HEK293T (cell line): ENCODE measurements around the gene OMG.
"Not testable (repeated sequence)": the region's sequence is repeated elsewhere in the genome, so short reads cannot be mapped to it uniquely, and the experiment has no call there.

Source experiments
- CTCF ChIA-PET: fragments of 350-600 bp; formaldehyde crosslinking; extraction: SDS; loops from one replicate; lab custom pipeline; 2021; ENCODE audit warnings: antibody characterized with exemption, inconsistent platforms; lab: Yijun Ruan, JAX
- POLR2A ChIA-PET: fragments of 350-600 bp; formaldehyde crosslinking; extraction: SDS; loops from one replicate; lab custom pipeline; 2020; ENCODE audit warnings: antibody characterized with exemption, inconsistent platforms; lab: Yijun Ruan, JAX
- DNase-seq: peaks from one replicate; pipeline ENCODE4 v3.0.0; 2012; ENCODE audit warnings: mixed read lengths; ENCODE audit errors: extremely low spot score
- ARNT ChIP-seq: fragments of 450-650 bp; IDR thresholded peaks from 2 replicates; pipeline ENCODE4 v1.6.1; 2017; ENCODE audit warnings: mild to moderate bottlenecking
- BHLHE40 ChIP-seq: fragments of 450-650 bp; IDR thresholded peaks from 2 replicates; pipeline ENCODE4 v1.6.1; 2016; ENCODE audit warnings: mild to moderate bottlenecking, moderate library complexity, borderline replicate concordance
- CTBP1 ChIP-seq: fragments of 450-650 bp; IDR thresholded peaks from 2 replicates; pipeline ENCODE4 v1.6.1; 2016; ENCODE audit warnings: borderline replicate concordance
- ELF4 ChIP-seq: fragments of 450-650 bp; IDR thresholded peaks from 2 replicates; pipeline ENCODE4 v1.6.1; 2017; ENCODE audit warnings: antibody characterized with exemption
- FOXA1 ChIP-seq: fragments of 450-650 bp; IDR thresholded peaks from 2 replicates; pipeline ENCODE4 v1.6.1; 2016; ENCODE audit warnings: mild to moderate bottlenecking
- FOXK2 ChIP-seq: fragments of 450-650 bp; IDR thresholded peaks from 2 replicates; pipeline ENCODE4 v1.6.1; 2016; ENCODE audit warnings: mild to moderate bottlenecking
- FOXM1 ChIP-seq: fragments of 450-650 bp; IDR thresholded peaks from 2 replicates; pipeline ENCODE4 v1.6.1; 2017; ENCODE audit warnings: mild to moderate bottlenecking, borderline replicate concordance
- HDGF ChIP-seq: fragments of 450-650 bp; IDR thresholded peaks from 2 replicates; pipeline ENCODE4 v1.6.1; 2017; ENCODE audit warnings: antibody characterized with exemption, borderline replicate concordance
- L3MBTL2 ChIP-seq: fragments of 450-650 bp; conservative IDR thresholded peaks from 2 replicates; pipeline ENCODE4 v1.6.1; 2016; ENCODE audit warnings: mild to moderate bottlenecking
- LEF1 ChIP-seq: fragments of 450-650 bp; IDR thresholded peaks from 2 replicates; pipeline ENCODE4 v1.6.1; 2017; ENCODE audit warnings: mild to moderate bottlenecking, borderline replicate concordance
- NFRKB ChIP-seq: fragments of 450-650 bp; IDR thresholded peaks from 2 replicates; pipeline ENCODE4 v1.6.1; 2016; ENCODE audit warnings: mild to moderate bottlenecking, moderate library complexity
- SP1 ChIP-seq: fragments of 450-650 bp; IDR thresholded peaks from 2 replicates; pipeline ENCODE4 v1.6.1; 2017
- SUZ12 ChIP-seq: fragments of 450-650 bp; IDR thresholded peaks from 2 replicates; pipeline ENCODE4 v1.6.1; 2016; ENCODE audit warnings: mild to moderate bottlenecking
- TARDBP ChIP-seq: fragments of 450-650 bp; IDR thresholded peaks from 2 replicates; pipeline ENCODE4 v1.6.1; 2016
- ZNF384 ChIP-seq: fragments of 450-650 bp; IDR thresholded peaks from 2 replicates; pipeline ENCODE4 v1.6.1; 2016
- TF ChIP-seq, protein P1 (sequence below): fragments of 450-650 bp; IDR thresholded peaks from 2 replicates; pipeline ENCODE4 v1.6.1; 2016

The OMG gene

DNA sequence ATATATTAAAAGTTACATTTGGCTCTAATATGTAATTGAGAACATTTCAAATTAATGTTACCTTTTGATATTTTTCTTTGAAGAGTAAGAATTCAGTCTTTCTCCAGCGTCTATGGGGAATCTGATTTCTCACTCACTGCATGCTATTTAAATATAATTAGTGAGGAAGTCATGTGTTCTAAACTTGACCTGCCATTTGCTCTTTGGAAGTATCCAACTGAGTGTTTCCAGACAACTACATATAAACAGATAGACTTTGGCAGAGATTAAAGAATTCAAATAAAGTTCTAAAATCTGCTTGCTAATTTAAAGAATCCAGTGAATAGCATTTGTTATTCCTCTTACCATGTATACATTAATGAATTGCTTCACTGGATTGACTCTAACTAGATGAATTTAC lies 23.5 kb downstream of the OMG start:
- CTCF ChIA-PET: no interaction called here
- no peak for TF ChIP-seq FOXA1
- TF ChIP-seq ELF4: no peak
- TF ChIP-seq HDGF: no peak
- no peak for TF ChIP-seq L3MBTL2
- TF ChIP-seq SUZ12: no peak
- POLR2A ChIA-PET: no interaction called here
- DNase-seq: no peak

DNA sequence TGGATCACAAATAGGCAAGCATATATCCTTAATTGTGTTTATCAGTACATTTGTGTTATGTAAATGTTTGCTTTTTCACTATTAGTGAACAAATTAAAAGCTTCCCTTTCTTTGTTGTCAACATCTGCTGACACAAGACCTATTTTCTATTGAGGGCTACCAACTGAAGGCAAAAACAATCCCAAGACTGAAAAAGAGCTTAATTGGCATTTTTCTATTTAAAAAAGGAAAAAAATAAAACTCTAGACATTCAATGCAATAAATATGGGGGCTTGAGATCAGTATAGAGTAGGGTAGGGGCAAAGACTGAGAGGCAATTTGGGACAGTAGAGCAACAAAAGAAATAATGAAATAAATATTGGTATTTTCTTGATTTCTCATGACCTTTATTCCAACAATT lies 24.2 kb downstream of the OMG start:
- ChIA-PET POLR2A (no interaction called here), CTCF (no interaction called here)
- no peak for DNase-seq
- TF ChIP-seq ELF4 (no peak), FOXM1 (no peak), HDGF (no peak), BHLHE40 (no peak), ARNT (no peak), FOXK2 (no peak), FOXA1 (no peak), CTBP1 (no peak), SUZ12 (no peak), NFRKB (no peak), L3MBTL2 (no peak)

DNA sequence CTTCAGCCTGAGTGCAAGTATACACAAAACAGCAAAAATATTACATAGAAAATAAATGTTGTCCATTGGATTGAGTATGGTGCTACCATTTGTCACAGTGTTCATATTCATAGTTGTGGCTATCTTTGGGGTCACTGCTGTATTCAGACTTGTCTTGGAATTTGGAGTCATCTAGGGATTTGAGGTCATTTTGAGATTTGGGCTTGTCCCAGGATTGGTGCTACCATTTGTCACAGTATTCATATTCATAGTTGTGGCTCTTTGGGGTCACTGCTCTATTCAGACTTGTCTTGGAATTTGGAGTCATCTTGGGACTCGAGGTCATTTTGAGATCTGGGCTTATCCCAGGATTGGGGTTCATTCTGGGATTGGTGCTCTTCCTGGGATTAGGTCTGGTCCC lies 24.8 kb downstream of the OMG start:
- DNase-seq: no peak
- POLR2A ChIA-PET: no interaction called here
- CTCF ChIA-PET: no interaction called here
- TF ChIP-seq LEF1 (no peak), TARDBP (no peak), BHLHE40 (no peak), HDGF (no peak), CTBP1 (no peak), ELF4 (no peak), FOXK2 (no peak), L3MBTL2 (no peak), ZNF384 (no peak), FOXM1 (no peak), NFRKB (no peak), ARNT (no peak), SP1 (no peak), SUZ12 (no peak), FOXA1 (no peak)
- TF ChIP-seq, protein P1, sequence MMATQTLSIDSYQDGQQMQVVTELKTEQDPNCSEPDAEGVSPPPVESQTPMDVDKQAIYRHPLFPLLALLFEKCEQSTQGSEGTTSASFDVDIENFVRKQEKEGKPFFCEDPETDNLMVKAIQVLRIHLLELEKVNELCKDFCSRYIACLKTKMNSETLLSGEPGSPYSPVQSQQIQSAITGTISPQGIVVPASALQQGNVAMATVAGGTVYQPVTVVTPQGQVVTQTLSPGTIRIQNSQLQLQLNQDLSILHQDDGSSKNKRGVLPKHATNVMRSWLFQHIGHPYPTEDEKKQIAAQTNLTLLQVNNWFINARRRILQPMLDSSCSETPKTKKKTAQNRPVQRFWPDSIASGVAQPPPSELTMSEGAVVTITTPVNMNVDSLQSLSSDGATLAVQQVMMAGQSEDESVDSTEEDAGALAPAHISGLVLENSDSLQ: no peak

DNA sequence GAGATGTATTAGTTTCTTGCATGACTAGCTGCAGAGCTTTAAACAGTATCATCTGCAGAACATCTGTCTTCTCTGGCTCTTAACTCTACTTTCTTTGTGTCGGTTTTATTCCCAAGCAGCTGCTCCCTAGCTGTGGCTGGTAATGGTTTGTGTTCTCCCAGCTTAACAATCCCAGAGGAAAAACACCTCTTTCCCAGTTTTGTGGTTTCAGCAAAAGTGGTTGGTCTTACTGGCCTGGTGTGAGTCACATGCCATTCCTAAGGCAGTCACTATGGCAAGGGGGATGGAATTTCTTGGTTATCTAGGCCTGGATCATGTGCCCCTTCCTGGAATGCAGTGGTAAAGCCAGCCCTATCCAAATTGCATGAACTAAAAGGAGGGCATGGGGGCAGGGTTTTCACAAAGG lies 27.5 kb downstream of the OMG start:
- TF ChIP-seq ELF4 (no peak), SP1 (no peak), NFRKB (no peak), FOXM1 (no peak), LEF1 (no peak), BHLHE40 (no peak), ARNT (no peak), SUZ12 (no peak), ZNF384 (no peak), CTBP1 (no peak), L3MBTL2 (no peak), HDGF (no peak), TARDBP (no peak), FOXK2 (no peak), FOXA1 (no peak)
- TF ChIP-seq, protein P1: no peak
- ChIA-PET POLR2A (no interaction called here), CTCF (interaction anchor here (1.1 kb wide), 1 partner anchor 12 kb away, joined by 3 read pairs; no protein-coding TSS in a partner anchor)
- no peak for DNase-seq

DNA sequence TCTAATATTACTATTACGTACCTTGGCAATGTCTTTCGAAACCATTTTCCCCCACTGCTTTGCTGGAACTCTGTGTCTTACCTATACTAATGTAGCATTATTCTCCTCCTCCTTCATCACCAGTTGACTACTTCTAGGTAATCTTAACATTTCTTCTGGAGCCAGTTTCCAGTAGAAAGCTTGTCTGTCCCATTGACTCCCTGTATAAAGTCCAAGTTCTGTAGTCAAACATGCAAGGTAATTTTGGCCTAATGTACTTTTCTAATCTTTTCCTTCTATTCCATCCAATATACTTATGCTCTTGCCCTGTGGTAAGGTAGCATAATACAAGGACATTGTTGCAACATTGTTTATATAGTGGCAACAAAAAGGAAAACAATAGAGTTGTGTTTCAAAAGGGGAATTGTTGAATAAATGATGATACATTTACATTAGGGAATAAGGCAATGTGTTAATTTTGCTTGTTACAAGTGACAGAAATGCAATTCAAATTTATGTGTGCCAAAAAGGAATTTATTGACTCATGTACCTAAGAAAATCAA lies 27.9 kb downstream of the OMG start:
- DNase-seq: no peak
- TF ChIP-seq LEF1 (no peak), NFRKB (no peak), L3MBTL2 (no peak), FOXM1 (no peak), TARDBP (no peak), SP1 (no peak), FOXA1 (no peak), ELF4 (no peak), CTBP1 (no peak), ZNF384 (no peak), BHLHE40 (no peak), FOXK2 (no peak), SUZ12 (no peak), ARNT (no peak), HDGF (no peak)
- TF ChIP-seq, protein P1: no peak
- POLR2A ChIA-PET: no interaction called here
- CTCF ChIA-PET: interaction anchor here (1.1 kb wide), 1 partner anchor 12 kb away, joined by 3 read pairs; no protein-coding TSS in a partner anchor

DNA sequence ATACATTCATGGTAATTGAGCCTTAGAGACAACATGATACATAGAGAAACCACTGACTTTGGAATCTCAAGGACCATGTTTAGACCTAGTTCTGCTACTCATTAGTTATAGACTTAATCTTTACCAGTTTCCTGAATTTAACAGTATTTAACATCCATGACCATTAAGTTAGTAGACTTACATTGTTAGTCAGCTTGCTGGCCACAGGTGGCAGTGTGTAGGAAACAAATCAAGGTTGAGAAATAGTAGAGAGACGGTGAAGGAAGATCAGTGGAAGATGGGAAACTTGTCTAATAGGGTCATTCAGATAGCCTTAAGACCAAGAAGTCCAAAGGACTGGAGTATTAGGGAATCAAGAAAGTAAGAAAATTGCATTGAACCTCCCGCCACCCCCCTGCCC lies 31.0 kb downstream of the OMG start:
- no peak for DNase-seq
- ChIA-PET POLR2A (no interaction called here), CTCF (interaction anchor here (0.6 kb wide), 1 partner anchor 97 kb away, joined by 3 read pairs; no protein-coding TSS in a partner anchor)
- TF ChIP-seq FOXK2 (no peak), FOXM1 (no peak), L3MBTL2 (no peak), TARDBP (no peak), FOXA1 (no peak), SP1 (no peak), ARNT (no peak), CTBP1 (no peak), HDGF (no peak), NFRKB (no peak), SUZ12 (no peak), ZNF384 (no peak), LEF1 (no peak), ELF4 (no peak)
- TF ChIP-seq, protein P1: no peak

DNA sequence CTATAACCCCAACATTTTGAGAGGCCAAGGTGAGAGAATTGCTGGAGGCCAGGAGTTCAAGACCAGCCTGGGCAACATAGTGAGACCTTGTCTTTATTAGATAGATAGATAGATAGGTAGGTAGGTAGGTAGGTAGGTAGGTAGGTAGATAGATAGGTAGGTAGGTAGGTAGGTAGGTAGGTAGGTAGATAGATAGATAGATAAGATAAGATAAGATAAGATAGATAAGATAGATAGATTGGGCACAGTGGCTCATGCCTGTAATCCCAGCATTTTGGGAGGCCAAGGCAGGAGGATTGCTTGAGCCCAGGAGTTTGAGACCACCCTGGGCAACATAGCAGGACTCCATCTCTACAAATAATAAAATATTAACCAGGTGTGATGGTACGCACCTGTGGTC lies 34.1 kb downstream of the OMG start:
- CTCF ChIA-PET, DNase-seq, POLR2A ChIA-PET: not testable (repeated sequence)
